SK-N-MC (cell line): ENCODE measurements around the gene SNX32.
"Not testable (repeated sequence)": the region's sequence is repeated elsewhere in the genome, so short reads cannot be mapped to it uniquely, and the experiment has no call there.

Experiments used
- DNase-seq: peaks from one replicate; pipeline ENCODE4 v3.0.0-alpha.2; 2011; ENCODE audit warnings: low read depth, low spot score
- H3K27ac ChIP-seq: fragments of 200-600 bp; sonication (generic); 2 replicates; pipeline ENCODE4 v1.5.1; 2016; ENCODE audit warnings: mixed run types
- H3K36me3 ChIP-seq: fragments of 200-600 bp; sonication (generic); 2 replicates; pipeline ENCODE4 v1.6.1; 2017; ENCODE audit warnings: antibody characterized with exemption, low read length, mixed read lengths; ENCODE audit not compliant: insufficient read depth
- H3K4me3 ChIP-seq: fragments of 200-600 bp; sonication (generic); 2 replicates; pipeline ENCODE4 v1.5.1; 2016
- H3K9ac ChIP-seq: fragments of 200-600 bp; sonication (generic); 2 replicates; pipeline ENCODE4 v1.8.0; 2017; ENCODE audit warnings: mixed run types, mixed read lengths; ENCODE audit not compliant: insufficient read length
- H3K9me3 ChIP-seq: fragments of 200-600 bp; sonication (generic); 2 replicates; pipeline ENCODE4 v1.6.1; 2017; ENCODE audit warnings: low read depth, mild to moderate bottlenecking, antibody characterized with exemption, low read length, moderate library complexity, mixed read lengths
- EZH2 ChIP-seq: fragments of 200-600 bp; sonication (generic); IDR thresholded peaks from one replicate; pipeline ENCODE4 v1.6.1; 2017; ENCODE audit warnings: antibody characterized with exemption
- FOXP2 ChIP-seq: optimal IDR thresholded peaks from 2 replicates; pipeline ENCODE3; 2011; ENCODE audit warnings: mild to moderate bottlenecking, moderate library complexity; ENCODE audit not compliant: insufficient read depth; ENCODE audit errors: extremely low read length, control extremely low read depth
- POLR2AphosphoS5 ChIP-seq: IDR thresholded peaks from 2 replicates; pipeline ENCODE4 v1.6.1; 2012; ENCODE audit warnings: mild to moderate bottlenecking, low read depth, low read length, borderline replicate concordance

The SNX32 gene

GRCh38 chr11:65842144-65842543 lies 8.4 kb downstream of the SNX32 start:
- Histone ChIP-seq H3K9me3 (no peaks in the 10 kb centered on the region), H3K27ac (no peak overlapping the region)
- TF ChIP-seq FOXP2 (no peak), EZH2 (no peak), POLR2AphosphoS5 (no peak)

DNA sequence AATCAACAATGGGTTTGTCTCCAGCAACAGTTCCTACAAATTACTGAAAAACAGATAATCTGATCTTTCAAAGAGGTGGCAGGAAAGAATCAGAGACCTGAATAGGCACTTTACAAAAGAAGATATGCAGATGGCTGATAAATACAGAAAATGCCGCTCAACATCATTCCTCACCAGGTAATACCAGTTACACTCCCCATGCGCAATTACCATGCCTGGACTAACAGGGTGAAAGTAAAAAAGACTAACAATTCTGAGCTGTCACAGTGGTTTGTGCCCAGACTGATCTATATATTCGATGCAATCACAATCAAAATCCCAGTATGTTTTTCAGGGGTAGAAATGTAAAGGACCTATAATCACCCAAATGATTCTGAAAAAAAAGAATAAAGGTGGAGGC lies 10.0 kb downstream of the SNX32 start:
- DNase-seq = no peak
- no peak for TF ChIP-seq EZH2
- no peak for TF ChIP-seq FOXP2
- no peak for TF ChIP-seq POLR2AphosphoS5
- Histone ChIP-seq H3K9me3 (no peaks in the 10 kb centered on the region), H3K27ac (no peak overlapping the region), H3K9ac (no peak overlapping the region), H3K36me3 (no peaks in the 10 kb centered on the region), H3K4me3 (no peak overlapping the region)

More at GRCh38 chr11:65842144-65842543, 8.4 kb downstream of the SNX32 start:
- H3K4me3 ChIP-seq = no peak overlapping the region
- no peaks in the 10 kb centered on the region for H3K36me3 ChIP-seq
- DNase-seq = no peak
- no peak overlapping the region for H3K9ac ChIP-seq

DNA sequence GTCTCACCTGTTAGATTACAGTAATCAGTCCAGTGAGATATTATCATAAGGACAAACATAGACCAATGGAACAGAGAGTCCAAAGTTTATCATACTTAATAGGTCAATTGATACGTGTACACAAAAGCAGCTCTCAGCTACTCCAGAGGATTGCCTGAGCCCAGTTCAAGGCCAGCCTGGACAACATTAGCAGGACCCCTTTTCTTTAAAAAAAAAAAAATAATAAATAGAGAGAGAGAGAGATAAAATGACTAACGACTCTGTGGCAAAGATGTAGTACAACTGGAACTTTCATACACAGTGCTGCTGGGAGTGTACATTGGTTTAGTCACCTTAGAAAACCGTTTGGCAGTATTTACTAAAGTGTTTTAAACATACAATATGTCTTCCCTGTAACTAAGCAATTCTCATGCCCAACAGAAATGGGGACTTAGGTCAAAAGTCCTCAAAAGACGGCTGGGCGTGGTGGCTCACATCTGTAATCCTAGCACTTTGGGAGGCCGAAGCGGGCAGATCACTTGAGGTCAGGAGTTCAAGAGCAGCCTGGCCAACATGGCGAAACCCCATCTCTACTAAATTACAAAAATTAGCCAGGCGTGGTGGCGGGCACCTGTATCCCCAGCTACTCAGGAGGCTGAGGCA lies 10.6 kb downstream of the SNX32 start:
- Histone ChIP-seq H3K36me3 (no peaks in the 10 kb centered on the region), H3K9me3 (no peaks in the 10 kb centered on the region), H3K9ac (no peak overlapping the region), H3K4me3 (no peak overlapping the region), H3K27ac (no peak overlapping the region)
- no peak for DNase-seq
- TF ChIP-seq POLR2AphosphoS5 (no peak), FOXP2 (no peak), EZH2 (no peak)

DNA sequence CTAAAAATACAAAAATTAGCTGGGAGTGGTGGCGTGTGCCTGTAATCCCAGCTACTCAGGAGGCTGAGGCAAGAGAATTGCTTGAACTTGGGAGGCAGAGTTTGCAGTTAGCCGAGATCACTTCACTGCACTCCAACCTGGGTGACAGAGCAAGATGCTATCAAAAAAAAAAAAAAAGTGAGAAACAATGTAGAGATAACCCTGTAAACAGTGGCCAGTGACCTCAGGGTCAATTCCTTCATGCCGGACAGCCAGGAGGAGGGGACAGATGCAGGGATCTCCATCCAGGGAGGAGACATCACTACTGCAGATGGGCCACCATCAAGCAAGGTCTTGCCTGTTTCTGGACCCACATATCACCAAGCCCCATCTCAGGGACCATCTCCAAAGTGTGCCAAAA lies 14.0 kb downstream of the SNX32 start:
- H3K27ac ChIP-seq = no peak overlapping the region
- H3K4me3 ChIP-seq = no peak overlapping the region
- no peaks in the 10 kb centered on the region for H3K9me3 ChIP-seq
- TF ChIP-seq FOXP2 (no peak), POLR2AphosphoS5 (no peak), EZH2 (no peak)
- H3K9ac ChIP-seq = no peak overlapping the region
- no peak for DNase-seq
- no peaks in the 10 kb centered on the region for H3K36me3 ChIP-seq

- not testable (repeated sequence) for H3K9me3 ChIP-seq, H3K27ac ChIP-seq, H3K36me3 ChIP-seq, H3K9ac ChIP-seq, H3K4me3 ChIP-seq, DNase-seq
Observed at GRCh38 chr11:65848693-65849092, 14.9 kb downstream of the SNX32 start.

- Histone ChIP-seq H3K9me3 (no peaks in the 10 kb centered on the region), H3K27ac (no peak overlapping the region), H3K4me3 (no peak overlapping the region), H3K36me3 (peaks cover 13% of the 10 kb centered on the region), H3K9ac (no peak overlapping the region)
- no peak for DNase-seq
- no peak for TF ChIP-seq POLR2AphosphoS5
- no peak for TF ChIP-seq FOXP2
- no peak for TF ChIP-seq EZH2
Observed at GRCh38 chr11:65849366-65849765, 15.6 kb downstream of the SNX32 start.

- Histone ChIP-seq H3K36me3 (peaks cover 17% of the 10 kb centered on the region), H3K4me3 (no peak overlapping the region), H3K27ac (no peak overlapping the region), H3K9ac (no peak overlapping the region), H3K9me3 (no peaks in the 10 kb centered on the region)
- no peak for TF ChIP-seq EZH2
- no peak for DNase-seq
Observed at GRCh38 chr11:65849771-65850216, 16.0 kb downstream of the SNX32 start.

DNA sequence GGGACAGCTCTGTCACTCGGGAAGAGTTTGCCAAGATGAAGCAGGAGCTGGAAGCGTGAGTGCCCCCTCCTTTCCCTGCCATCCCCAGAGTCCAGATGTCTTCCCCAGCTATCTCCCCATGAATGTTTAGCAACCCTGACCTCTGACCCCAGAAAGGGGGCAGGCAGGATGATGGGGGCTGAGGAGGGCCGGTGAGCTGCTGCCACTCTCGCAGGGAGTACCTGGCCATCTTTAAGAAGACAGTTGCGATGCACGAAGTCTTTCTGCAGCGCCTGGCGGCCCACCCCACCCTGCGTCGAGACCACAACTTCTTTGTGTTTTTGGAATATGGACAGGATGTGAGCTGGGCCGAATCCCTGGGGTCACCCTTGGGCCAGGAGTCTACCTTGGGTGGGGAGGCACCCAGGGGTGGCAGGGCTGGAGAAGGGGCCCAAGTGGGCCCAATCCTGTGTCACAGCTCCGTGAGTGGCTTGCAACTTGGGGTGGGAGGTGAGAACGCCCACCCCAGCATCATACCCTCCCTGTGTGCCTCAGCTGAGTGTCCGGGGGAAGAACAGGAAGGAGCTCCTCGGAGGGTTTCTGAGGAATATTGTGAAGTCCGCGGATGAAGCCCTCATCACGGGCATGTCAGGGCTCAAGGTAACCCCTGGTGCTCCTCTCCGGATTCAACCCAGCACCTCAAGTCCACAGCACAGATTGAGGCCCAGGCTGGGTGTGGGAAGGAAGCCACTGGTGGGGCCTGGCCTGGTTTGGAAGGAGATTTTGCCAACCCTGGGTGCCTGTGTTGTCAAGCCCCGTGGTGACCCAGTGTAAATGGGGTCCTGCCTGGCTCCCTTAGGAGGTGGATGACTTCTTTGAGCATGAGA lies 16.7 kb downstream of the SNX32 start:
- no peak for DNase-seq

More for the DNA sequence above, 16.7 kb downstream of the SNX32 start:
- TF ChIP-seq EZH2 = no peak
- TF ChIP-seq POLR2AphosphoS5 = no peak
- TF ChIP-seq FOXP2 = no peak
- H3K27ac ChIP-seq = no peak overlapping the region
- no peak overlapping the region for H3K4me3 ChIP-seq
- H3K36me3 ChIP-seq = peaks cover 24% of the 10 kb centered on the region
- no peak overlapping the region for H3K9ac ChIP-seq
- no peaks in the 10 kb centered on the region for H3K9me3 ChIP-seq
